CD4-positive, alpha-beta T cell treated with Interleukin-2 at 100 ng/mL for 4 hours (primary cell): ENCODE results near the gene ETHE1.
"Not testable (repeated sequence)": the region's sequence is repeated elsewhere in the genome, so short reads cannot be mapped to it uniquely, and the experiment has no call there.

Source experiments
- DNase-seq: peaks from one replicate; pipeline ENCODE4 v3.0.0-alpha.2; 2020; ENCODE audit warnings: low spot score

ETHE1 gene

GRCh38 chr19:43523696-43524095 is 3.3 kb downstream of the ETHE1 start:
- DNase-seq: not testable (repeated sequence)

GRCh38 chr19:43522929-43523328 is 4.1 kb downstream of the ETHE1 start:
- no peak for DNase-seq

- DNase-seq: peak; percentile 79
Measured at GRCh38 chr19:43519436-43520088, 7.4 kb downstream of the ETHE1 start.

- DNase-seq: no peak
Measured at GRCh38 chr19:43518051-43518450, 8.9 kb downstream of the ETHE1 start.

GRCh38 chr19:43512399-43512798 is 14.6 kb downstream of the ETHE1 start:
- DNase-seq: not testable (repeated sequence)

- no peak for DNase-seq
Measured at GRCh38 chr19:43511324-43511723, 15.7 kb downstream of the ETHE1 start.

- DNase-seq: no peak
Measured at GRCh38 chr19:43510713-43511112, 16.3 kb downstream of the ETHE1 start.

GRCh38 chr19:43507880-43508279 is 19.1 kb downstream of the ETHE1 start:
- no peak for DNase-seq

- no peak for DNase-seq
Measured at GRCh38 chr19:43506629-43507028, 20.4 kb downstream of the ETHE1 start.

GRCh38 chr19:43505941-43506340 is 21.1 kb downstream of the ETHE1 start:
- DNase-seq: peak; percentile 14

- DNase-seq: no peak
Measured at GRCh38 chr19:43505186-43505456, 21.9 kb downstream of the ETHE1 start.

GRCh38 chr19:43504426-43505185 is 22.4 kb downstream of the ETHE1 start, which contains the start of gene PHLDB3:
PHLDB3 (minus strand) TSS chr19:43504746; CDS start chr19:43504118, 628 bp downstream.
- peak; percentile 49 for DNase-seq

- DNase-seq: peak; percentile 99
Measured at GRCh38 chr19:43503501-43504425, 23.2 kb downstream of the ETHE1 start.

GRCh38 chr19:43502419-43502976 is 24.5 kb downstream of the ETHE1 start:
- DNase-seq: no peak

- no peak for DNase-seq
Measured at GRCh38 chr19:43501661-43502418, 25.2 kb downstream of the ETHE1 start.

GRCh38 chr19:43499042-43499441 is 28.0 kb downstream of the ETHE1 start:
- DNase-seq: no peak

- DNase-seq: no peak
Measured at GRCh38 chr19:43498233-43498842, 28.7 kb downstream of the ETHE1 start.

- DNase-seq: no peak
Measured at GRCh38 chr19:43496960-43497359, 30.0 kb downstream of the ETHE1 start.

- no peak for DNase-seq
Measured at GRCh38 chr19:43495082-43495481, 31.9 kb downstream of the ETHE1 start.

- no peak for DNase-seq
Measured at GRCh38 chr19:43490759-43491158, 36.2 kb downstream of the ETHE1 start.

- DNase-seq: no peak
Measured at GRCh38 chr19:43489979-43490599, 36.9 kb downstream of the ETHE1 start.
